HG03045 (cell line): ENCODE measurements around the gene ZNF2.
A peak's percentile ranks its signal among the peaks of the same experiment; 100 is the strongest.

ENCODE experiments used
- ATAC-seq: cut with Tn5 transposase; IDR thresholded peaks from one replicate; pipeline ENCODE4 v1.9.1; 2021; ENCODE audit warnings: mild to moderate bottlenecking, moderate library complexity; ENCODE audit not compliant: unreplicated experiment

ZNF2 gene

DNA sequence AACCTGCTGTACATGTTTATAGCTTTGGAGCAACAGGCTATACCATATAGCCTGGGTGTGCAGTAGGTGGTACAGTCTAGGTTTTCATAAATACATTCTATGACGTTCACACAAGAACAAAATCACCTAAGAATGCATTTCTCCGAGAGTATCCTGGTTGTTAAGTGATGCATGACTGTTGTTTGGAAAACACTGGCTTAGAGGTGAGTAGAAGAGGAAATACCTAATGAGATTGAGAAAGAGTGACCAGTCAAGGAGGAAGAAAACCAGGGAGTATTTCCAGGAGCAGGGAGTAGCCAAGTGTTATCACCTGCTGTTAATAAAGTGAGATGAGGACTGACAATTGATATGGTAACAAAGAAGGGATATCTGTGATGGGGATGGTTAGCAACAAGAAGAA lies 38.8 kb downstream of the ZNF2 start:
- no peak for ATAC-seq

DNA sequence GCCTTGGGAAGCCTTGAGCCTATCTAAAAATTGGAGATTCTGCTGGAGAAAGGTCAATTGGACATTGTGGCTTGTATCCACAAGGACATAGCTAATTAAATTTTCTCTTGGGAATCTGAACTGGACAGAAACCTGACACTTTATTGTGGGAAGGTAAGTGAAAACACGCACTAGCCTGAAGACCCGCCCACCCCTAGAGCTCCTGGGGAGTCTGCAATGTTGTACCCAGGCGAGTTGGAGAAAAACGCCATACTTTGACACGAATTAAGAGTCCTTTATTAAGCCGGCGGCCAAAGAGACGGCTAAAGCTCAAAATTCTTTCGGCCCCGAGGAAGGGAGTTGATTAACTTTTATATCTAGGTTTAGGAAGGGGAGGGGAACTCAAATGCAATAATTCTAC lies 40.5 kb downstream of the ZNF2 start:
- no peak for ATAC-seq

DNA sequence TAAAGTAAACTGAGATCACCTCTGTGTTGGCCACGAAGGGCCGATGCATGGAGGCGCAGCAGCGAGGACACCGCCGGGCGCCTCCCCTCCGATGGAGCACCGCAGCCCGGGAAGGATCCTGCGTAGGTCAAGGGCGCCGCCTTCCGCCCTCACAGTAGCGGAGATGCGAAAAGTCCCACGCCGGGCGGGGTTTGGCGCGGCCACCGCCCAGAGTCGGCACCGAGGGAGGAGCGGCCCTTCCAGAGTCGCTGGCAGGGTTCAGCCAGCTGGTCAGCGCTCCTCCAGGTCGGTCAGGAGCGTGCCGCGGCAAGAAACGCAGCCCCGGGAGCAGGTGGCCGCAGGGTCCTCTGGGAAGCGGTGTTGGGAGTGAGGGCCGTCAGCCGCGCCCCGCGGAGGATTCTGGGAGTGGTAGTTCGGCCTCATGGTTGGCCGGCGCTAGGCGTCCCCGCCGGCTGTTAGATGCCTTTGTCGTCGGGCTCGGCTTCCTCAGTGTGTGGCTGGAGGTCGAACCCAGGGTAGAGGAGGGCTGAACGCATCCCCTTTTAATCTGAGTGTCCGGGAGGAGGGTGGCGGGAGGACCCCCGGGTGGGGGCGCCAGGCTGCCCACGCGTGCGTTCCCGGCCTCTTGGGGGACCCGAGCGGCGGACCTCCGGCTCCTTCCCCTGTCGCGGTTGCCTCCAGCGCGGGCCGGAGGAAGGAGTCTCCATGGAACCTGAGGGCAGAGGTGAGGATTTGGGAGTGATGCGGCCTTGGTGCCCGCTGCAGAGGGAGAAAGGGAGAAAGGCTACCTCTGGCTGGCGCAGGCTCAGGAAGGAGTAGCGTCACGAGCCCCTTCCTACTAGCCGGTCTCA lies 41.7 kb downstream of the ZNF2 start, which contains the start of gene ZNF892:
Gene ZNF892 (plus strand): TSS at position 411 of the 851 bp plus-strand sequence. CDS start 295 bp downstream, at position 706.
- ATAC-seq: peak; percentile 98

DNA sequence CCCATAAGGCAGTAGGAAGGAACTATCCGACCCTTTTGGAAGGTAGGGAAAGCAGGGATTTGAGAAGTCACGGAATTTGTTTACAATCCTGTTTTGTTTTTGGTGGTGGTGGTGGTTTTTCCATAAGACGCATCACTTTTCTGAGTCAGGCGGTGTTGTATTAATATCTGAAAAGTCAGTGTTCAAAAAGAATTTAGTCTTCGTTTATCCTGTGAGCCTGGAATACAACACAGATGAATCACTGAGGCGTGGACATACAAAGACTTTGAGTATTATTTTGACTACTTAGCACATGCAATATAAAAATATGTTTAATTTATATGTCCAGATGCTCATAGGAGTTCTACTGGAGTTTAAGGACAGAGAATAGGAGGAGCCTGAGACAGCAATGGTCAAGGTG lies 42.5 kb downstream of the ZNF2 start:
- no peak for ATAC-seq

DNA sequence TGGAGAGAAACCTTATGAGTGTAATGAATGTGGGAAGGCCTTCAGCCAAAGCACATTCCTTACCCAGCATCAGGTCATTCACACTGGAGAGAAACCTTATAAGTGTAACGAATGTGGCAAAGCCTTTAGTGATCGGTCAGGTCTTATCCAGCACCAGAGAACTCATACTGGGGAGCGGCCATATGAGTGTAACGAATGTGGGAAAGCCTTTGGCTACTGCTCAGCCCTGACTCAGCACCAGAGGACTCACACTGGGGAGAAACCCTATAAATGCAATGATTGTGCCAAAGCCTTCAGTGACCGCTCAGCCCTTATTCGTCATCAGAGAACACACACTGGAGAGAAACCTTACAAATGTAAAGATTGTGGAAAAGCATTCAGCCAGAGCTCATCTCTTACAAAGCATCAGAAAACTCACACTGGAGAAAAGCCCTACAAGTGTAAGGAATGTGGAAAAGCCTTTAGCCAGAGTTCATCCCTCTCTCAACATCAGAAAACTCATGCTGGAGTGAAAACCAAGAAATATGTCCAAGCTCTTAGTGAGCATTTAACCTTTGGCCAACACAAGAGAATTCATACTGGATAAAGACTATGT lies 49.5 kb downstream of the ZNF2 start:
- no peak for ATAC-seq

DNA sequence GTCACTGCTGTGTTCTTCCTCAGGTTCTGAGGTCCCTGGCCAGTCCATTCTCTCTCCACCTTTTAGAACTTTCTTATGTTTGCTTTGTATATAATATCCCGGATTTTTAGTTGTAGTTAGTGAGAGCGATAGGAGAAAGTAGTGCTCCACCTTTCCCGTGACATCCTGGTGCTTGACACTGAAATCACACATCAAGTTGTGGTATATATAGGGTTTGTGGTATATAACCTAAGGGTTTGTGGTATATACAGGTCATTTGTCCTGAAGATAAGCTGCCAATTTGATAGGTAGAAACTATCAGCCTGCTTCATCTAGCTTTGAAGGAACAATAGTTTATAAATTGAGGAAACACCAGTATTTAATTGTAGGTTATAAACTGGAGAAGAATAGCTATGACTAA lies 54.8 kb downstream of the ZNF2 start:
- no peak for ATAC-seq

DNA sequence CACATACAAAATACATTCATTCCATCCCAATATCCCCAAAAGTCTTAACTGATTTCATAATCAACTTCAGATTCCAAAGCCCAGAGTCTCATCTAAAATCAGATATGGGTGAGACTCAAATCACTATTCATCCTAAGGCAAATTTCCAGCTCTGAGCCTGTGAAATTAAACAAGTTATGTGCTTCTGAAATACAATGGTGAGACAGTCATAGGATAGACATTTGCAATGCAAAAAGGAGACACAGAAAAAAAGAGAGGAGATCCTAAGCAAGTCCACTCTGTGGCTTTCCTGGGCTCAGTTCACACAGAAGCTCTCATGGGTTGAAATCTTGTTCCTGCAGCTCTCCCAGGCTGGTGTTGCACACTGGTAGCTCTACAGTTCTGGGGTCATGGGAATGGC lies 60.0 kb downstream of the ZNF2 start:
- no peak for ATAC-seq

DNA sequence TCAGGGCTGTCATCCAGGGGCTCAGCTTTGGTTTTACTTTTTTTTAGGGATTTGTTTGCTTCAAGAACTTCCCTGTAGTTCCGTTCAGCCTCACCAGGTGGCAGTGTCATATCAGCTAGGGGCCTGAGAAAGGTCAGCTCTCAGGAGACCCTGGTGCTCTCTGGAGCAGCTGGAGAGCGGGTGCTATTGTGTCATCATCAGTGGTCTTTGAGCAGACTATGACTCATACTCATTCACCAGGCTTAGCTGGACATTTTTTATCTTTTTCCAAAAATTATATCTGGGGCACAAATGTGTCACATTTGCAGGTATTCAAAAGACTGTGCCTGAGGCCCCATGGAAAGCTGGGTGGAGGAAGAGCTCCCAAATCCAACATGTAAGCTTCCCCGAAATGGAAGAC lies 66.1 kb downstream of the ZNF2 start:
- no peak for ATAC-seq

DNA sequence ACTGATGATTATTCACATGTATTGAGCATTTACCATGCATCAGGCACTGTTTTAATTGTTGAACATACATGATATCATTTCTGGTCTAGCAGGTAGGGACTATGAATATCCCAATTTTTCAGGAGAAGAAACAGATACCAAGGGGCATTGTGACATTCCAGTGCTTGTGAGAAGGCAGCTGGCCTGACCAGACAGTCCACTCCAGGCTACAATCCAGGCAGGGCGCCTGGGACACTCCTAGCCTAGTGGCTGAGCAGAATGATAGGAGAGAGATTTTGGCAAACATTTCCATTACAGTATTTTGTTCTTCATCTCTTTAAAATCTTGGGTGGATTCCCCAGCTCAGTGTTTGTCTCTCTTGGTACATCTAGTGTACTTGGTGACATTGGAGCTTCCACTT lies 66.6 kb downstream of the ZNF2 start:
- no peak for ATAC-seq
